K562 (cell line): ENCODE data around the gene AASDH. TPM values are rescaled to one million over a fixed set of nuclear protein-coding genes. Genes with fewer than 3 reads are reported as not detected.

Experiments used
- ARID1B ChIP-seq: fragments of 450-650 bp; IDR thresholded peaks from 2 replicates; pipeline ENCODE4 v1.6.1; 2016; ENCODE audit warnings: antibody characterized with exemption, mild to moderate bottlenecking, inconsistent platforms
- BDP1 ChIP-seq: IDR thresholded peaks from 3 replicates; pipeline ENCODE4 v1.6.1; 2011; ENCODE audit not compliant: insufficient read length, insufficient read depth
- BHLHE40 ChIP-seq: IDR thresholded peaks from 2 replicates; pipeline ENCODE4 v1.6.1; 2011; ENCODE audit warnings: low read length, improper control_type of control experiment
- EP300 ChIP-seq: IDR thresholded peaks from 2 replicates; pipeline ENCODE4 v1.6.1; 2012; ENCODE audit warnings: low read length, improper control_type of control experiment
- HDAC1 ChIP-seq, 2 experiments: fragments of 450-650 bp; IDR thresholded peaks; 2 replicates each; pipeline ENCODE4 v1.6.1; 2016 to 2017; ENCODE audit warnings: inconsistent platforms in 1 of 2, mild to moderate bottlenecking in 1 of 2, moderate library complexity in 1 of 2
- HDAC3 ChIP-seq: fragments of 450-650 bp; IDR thresholded peaks from 2 replicates; pipeline ENCODE4 v1.6.1; 2018; ENCODE audit warnings: borderline replicate concordance, mild to moderate bottlenecking, moderate library complexity; ENCODE audit not compliant: partially characterized antibody
- MTA1 ChIP-seq: fragments of 450-650 bp; IDR thresholded peaks from 2 replicates; pipeline ENCODE4 v1.6.1; 2017; ENCODE audit warnings: borderline replicate concordance
- RBBP5 ChIP-seq: fragments of 200-600 bp; sonication (generic); IDR thresholded peaks from 2 replicates; pipeline ENCODE4 v1.6.1; 2012; ENCODE audit warnings: borderline replicate concordance, mild to moderate bottlenecking, low read length, control low read depth, inconsistent platforms; ENCODE audit not compliant: insufficient read depth, poor library complexity, severe bottlenecking
- SAFB2 ChIP-seq: fragments of 200-400 bp; formaldehyde crosslinking; IDR thresholded peaks from 2 replicates; pipeline ENCODE4 v1.6.1; 2018; ENCODE audit warnings: borderline replicate concordance, low read length, low read depth, moderate library complexity; ENCODE audit not compliant: severe bottlenecking
- SRF ChIP-seq, 2 experiments: fragments of 250-450, 450-650 bp in 1 of 2; sonication (Bioruptor Pico) in 1 of 2; sonication (generic) in 1 of 2; formaldehyde crosslinking; IDR thresholded peaks; 2 replicates each; pipeline versions ENCODE4 v1.5.0 to v1.5.1; 2020 to 2022; ENCODE audit warnings: mild to moderate bottlenecking in 1 of 2, missing genetic modification reagents in 1 of 2
- ZNF165 ChIP-seq: fragments of 250-450 bp; sonication (Bioruptor Pico); IDR thresholded peaks from 2 replicates; pipeline ENCODE4 v1.4.0; 2020; ENCODE audit warnings: borderline replicate concordance
- ZNF282 ChIP-seq: sonication (generic); formaldehyde crosslinking; IDR thresholded peaks from 2 replicates; pipeline ENCODE4 v1.8.1; 2023; ENCODE audit warnings: missing genetic modification reagents
- ZZZ3 ChIP-seq: fragments of 450-650 bp; IDR thresholded peaks from 2 replicates; pipeline ENCODE4 v1.6.1; 2016; ENCODE audit warnings: antibody characterized with exemption, mild to moderate bottlenecking, moderate library complexity
- polyA plus RNA-seq, 8 experiments: library from polyadenylated mRNA; depleted of rRNA in 4 of 8; stranded (reverse) in 5 of 8; unstranded in 3 of 8; fragments of >200 nt; fragmentation: Nextera tagmentation in 2 of 8; fragmentation: Illumina TruSeq in 1 of 8; extraction: Ambion mirVana in 2 of 8; extraction: Trizol in 1 of 8; gene quantifications; 2 replicates each; pipeline versions ENCODE4 v1.2.1 to v1.2.3, GENCODE V29; 2011 to 2014; ENCODE audit warnings: inconsistent platforms in 1 of 8, missing spikeins in 1 of 8
- total RNA-seq, 7 experiments: library from RNA; depleted of rRNA in 6 of 7; stranded (reverse); fragments of >200 nt in 6 of 7; fragmentation: Illumina TruSeq in 2 of 7; extraction: Trizol in 2 of 7; gene quantifications; 2 replicates each; pipeline versions ENCODE4 v1.2.1 to v1.2.3, GENCODE V29; 2011 to 2021; ENCODE audit warnings: low replicate concordance in 1 of 7
- TF ChIP-seq, protein P1 (sequence below): sonication (generic); formaldehyde crosslinking; IDR thresholded peaks from 2 replicates; pipeline ENCODE4 v1.8.0; 2023; ENCODE audit warnings: missing genetic modification reagents, mild to moderate bottlenecking, borderline replicate concordance
- TF ChIP-seq, protein P2 (sequence below): fragments of 450-650 bp; IDR thresholded peaks from 2 replicates; pipeline ENCODE4 v1.6.1; 2016; ENCODE audit warnings: missing biosample characterization, missing genetic modification characterization
- TF ChIP-seq, protein P3 (sequence below), 2 experiments: IDR thresholded peaks; 2 replicates each; pipeline ENCODE4 v1.6.1; 2012; ENCODE audit warnings: improper control_type of control experiment in 2 of 2, low read depth in 2 of 2, low read length in 2 of 2, borderline replicate concordance in 1 of 2
- TF ChIP-seq, protein P4 (sequence below): IDR thresholded peaks from 3 replicates; pipeline ENCODE4 v1.6.1; 2011; ENCODE audit warnings: borderline replicate concordance, mild to moderate bottlenecking; ENCODE audit not compliant: insufficient read length, insufficient read depth

Gene AASDH
- total and polyA plus RNA-seq, 9 of the 15 experiments (the other 6 are each of a cell fraction or from before 2014, with no cell fraction given): 8.6 to 29.7 (median 13.7) TPM

DNA sequence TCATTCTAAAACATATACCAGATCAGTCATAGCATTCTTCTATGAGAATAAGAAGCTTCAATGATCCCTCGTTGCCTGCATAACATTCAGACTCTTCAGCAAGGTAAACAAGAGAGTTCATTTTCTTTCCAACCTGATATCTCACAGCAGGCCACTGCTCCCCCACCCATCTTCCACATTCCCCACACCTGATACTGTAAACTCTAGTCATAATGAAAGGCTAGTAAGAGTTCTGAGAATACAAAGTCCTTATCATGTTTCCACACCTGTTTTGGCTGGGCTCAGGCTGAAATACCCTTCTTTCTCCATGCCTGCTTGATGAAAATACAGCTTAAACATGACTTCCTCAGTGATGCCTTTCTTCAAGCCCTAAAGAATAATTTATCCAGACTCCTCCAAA lies 2.3 kb upstream of the AASDH start (continued):
- TF ChIP-seq ZZZ3: no peak
- TF ChIP-seq, protein P1, sequence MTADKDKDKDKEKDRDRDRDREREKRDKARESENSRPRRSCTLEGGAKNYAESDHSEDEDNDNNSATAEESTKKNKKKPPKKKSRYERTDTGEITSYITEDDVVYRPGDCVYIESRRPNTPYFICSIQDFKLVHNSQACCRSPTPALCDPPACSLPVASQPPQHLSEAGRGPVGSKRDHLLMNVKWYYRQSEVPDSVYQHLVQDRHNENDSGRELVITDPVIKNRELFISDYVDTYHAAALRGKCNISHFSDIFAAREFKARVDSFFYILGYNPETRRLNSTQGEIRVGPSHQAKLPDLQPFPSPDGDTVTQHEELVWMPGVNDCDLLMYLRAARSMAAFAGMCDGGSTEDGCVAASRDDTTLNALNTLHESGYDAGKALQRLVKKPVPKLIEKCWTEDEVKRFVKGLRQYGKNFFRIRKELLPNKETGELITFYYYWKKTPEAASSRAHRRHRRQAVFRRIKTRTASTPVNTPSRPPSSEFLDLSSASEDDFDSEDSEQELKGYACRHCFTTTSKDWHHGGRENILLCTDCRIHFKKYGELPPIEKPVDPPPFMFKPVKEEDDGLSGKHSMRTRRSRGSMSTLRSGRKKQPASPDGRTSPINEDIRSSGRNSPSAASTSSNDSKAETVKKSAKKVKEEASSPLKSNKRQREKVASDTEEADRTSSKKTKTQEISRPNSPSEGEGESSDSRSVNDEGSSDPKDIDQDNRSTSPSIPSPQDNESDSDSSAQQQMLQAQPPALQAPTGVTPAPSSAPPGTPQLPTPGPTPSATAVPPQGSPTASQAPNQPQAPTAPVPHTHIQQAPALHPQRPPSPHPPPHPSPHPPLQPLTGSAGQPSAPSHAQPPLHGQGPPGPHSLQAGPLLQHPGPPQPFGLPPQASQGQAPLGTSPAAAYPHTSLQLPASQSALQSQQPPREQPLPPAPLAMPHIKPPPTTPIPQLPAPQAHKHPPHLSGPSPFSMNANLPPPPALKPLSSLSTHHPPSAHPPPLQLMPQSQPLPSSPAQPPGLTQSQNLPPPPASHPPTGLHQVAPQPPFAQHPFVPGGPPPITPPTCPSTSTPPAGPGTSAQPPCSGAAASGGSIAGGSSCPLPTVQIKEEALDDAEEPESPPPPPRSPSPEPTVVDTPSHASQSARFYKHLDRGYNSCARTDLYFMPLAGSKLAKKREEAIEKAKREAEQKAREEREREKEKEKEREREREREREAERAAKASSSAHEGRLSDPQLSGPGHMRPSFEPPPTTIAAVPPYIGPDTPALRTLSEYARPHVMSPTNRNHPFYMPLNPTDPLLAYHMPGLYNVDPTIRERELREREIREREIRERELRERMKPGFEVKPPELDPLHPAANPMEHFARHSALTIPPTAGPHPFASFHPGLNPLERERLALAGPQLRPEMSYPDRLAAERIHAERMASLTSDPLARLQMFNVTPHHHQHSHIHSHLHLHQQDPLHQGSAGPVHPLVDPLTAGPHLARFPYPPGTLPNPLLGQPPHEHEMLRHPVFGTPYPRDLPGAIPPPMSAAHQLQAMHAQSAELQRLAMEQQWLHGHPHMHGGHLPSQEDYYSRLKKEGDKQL (CRISPR knock-in tag): no peak
- no peak for TF ChIP-seq BHLHE40
- TF ChIP-seq, protein P2, sequence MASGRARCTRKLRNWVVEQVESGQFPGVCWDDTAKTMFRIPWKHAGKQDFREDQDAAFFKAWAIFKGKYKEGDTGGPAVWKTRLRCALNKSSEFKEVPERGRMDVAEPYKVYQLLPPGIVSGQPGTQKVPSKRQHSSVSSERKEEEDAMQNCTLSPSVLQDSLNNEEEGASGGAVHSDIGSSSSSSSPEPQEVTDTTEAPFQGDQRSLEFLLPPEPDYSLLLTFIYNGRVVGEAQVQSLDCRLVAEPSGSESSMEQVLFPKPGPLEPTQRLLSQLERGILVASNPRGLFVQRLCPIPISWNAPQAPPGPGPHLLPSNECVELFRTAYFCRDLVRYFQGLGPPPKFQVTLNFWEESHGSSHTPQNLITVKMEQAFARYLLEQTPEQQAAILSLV: no peak
- TF ChIP-seq EP300: peak; percentile 85
- TF ChIP-seq ZNF282 (CRISPR knock-in tag): no peak
- no peak for TF ChIP-seq BDP1
- peak; percentile 98 for TF ChIP-seq ARID1B
- TF ChIP-seq MTA1: 0 out of 2 replicates have a peak, but pooled peaks have one; percentile 35
- no peak for TF ChIP-seq SAFB2
- TF ChIP-seq, protein P3, sequence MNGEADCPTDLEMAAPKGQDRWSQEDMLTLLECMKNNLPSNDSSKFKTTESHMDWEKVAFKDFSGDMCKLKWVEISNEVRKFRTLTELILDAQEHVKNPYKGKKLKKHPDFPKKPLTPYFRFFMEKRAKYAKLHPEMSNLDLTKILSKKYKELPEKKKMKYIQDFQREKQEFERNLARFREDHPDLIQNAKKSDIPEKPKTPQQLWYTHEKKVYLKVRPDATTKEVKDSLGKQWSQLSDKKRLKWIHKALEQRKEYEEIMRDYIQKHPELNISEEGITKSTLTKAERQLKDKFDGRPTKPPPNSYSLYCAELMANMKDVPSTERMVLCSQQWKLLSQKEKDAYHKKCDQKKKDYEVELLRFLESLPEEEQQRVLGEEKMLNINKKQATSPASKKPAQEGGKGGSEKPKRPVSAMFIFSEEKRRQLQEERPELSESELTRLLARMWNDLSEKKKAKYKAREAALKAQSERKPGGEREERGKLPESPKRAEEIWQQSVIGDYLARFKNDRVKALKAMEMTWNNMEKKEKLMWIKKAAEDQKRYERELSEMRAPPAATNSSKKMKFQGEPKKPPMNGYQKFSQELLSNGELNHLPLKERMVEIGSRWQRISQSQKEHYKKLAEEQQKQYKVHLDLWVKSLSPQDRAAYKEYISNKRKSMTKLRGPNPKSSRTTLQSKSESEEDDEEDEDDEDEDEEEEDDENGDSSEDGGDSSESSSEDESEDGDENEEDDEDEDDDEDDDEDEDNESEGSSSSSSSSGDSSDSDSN (IDR thresholded peaks at IDR 0.05; ENCODE audit: borderline replicate concordance in 1 of 2, low read depth in 2 of 2, low read length in 2 of 2): no peak
- peak; percentile 68 for TF ChIP-seq HDAC3
- TF ChIP-seq RBBP5: no peak
- TF ChIP-seq, protein P4, sequence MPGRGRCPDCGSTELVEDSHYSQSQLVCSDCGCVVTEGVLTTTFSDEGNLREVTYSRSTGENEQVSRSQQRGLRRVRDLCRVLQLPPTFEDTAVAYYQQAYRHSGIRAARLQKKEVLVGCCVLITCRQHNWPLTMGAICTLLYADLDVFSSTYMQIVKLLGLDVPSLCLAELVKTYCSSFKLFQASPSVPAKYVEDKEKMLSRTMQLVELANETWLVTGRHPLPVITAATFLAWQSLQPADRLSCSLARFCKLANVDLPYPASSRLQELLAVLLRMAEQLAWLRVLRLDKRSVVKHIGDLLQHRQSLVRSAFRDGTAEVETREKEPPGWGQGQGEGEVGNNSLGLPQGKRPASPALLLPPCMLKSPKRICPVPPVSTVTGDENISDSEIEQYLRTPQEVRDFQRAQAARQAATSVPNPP: no peak
- peak in 1 of 2 experiments; percentile 78; a peak in 2 of 4 replicates for TF ChIP-seq HDAC1 (IDR thresholded peaks at IDR 0.05)
- TF ChIP-seq ZNF165: no peak
- TF ChIP-seq SRF (CRISPR knock-in tag; IDR thresholded peaks at IDR 0.05): no peak
